Fibroblast of lung (primary cell): ENCODE data around the gene PKHD1. TPM values are rescaled to one million over a fixed set of nuclear protein-coding genes. Genes with fewer than 3 reads are reported as not detected.

ENCODE experiments used
- DNase-seq, 2 donors: peaks; one replicate each; pipeline versions ENCODE4 v3.0.0 to v3.0.0-alpha.2; 2010; ENCODE audit warnings: low read depth in 2 of 2
- H2AFZ ChIP-seq: 2 replicates; pipeline ENCODE4 v1.5.1; 2012; ENCODE audit warnings: low read length, control low read depth, inconsistent platforms
- H3K27ac ChIP-seq: 2 replicates; pipeline ENCODE4 v1.5.1; 2011; ENCODE audit warnings: low read length, control low read depth; ENCODE audit not compliant: insufficient read depth
- H3K27me3 ChIP-seq: 2 replicates; pipeline ENCODE4 v1.5.1; 2011; ENCODE audit warnings: mild to moderate bottlenecking, low read length; ENCODE audit not compliant: control insufficient read depth, insufficient read depth
- H3K36me3 ChIP-seq: 2 replicates; pipeline ENCODE4 v1.5.1; 2011; ENCODE audit warnings: low read length; ENCODE audit not compliant: control insufficient read depth, insufficient read depth
- H3K4me1 ChIP-seq: 2 replicates; pipeline ENCODE4 v1.5.1; 2011; ENCODE audit warnings: low read length; ENCODE audit not compliant: control insufficient read depth, insufficient read depth; ENCODE audit errors: extremely low read depth
- H3K4me2 ChIP-seq: 2 replicates; pipeline ENCODE4 v1.5.1; 2011; ENCODE audit warnings: low read length, control low read depth; ENCODE audit not compliant: insufficient read depth; ENCODE audit errors: extremely low read depth
- H3K4me3 ChIP-seq, 4 experiments: fragments of 200-600 bp in 1 of 4; sonication (generic) in 1 of 4; replicated peaks in 1 of 4; 2 replicates each; pipeline ENCODE4 v1.5.1; 2011 to 2016; ENCODE audit warnings: low read length in 4 of 4, low read depth in 3 of 4, mild to moderate bottlenecking in 3 of 4, control low read depth in 2 of 4, inconsistent platforms in 1 of 4, mixed read lengths in 1 of 4; ENCODE audit not compliant: insufficient read depth in 1 of 4; ENCODE audit errors: control extremely low read depth in 1 of 4
- H3K79me2 ChIP-seq: 2 replicates; pipeline ENCODE4 v1.5.1; 2012; ENCODE audit warnings: mild to moderate bottlenecking, low read length, inconsistent platforms; ENCODE audit not compliant: control insufficient read depth, insufficient read depth
- H3K9ac ChIP-seq: 2 replicates; pipeline ENCODE4 v1.5.1; 2011; ENCODE audit warnings: mild to moderate bottlenecking, low read length, control low read depth; ENCODE audit not compliant: insufficient read depth
- H3K9me3 ChIP-seq: 2 replicates; pipeline ENCODE4 v1.5.1; 2012; ENCODE audit warnings: low read depth, low read length; ENCODE audit not compliant: control insufficient read depth, insufficient read depth
- H4K20me1 ChIP-seq: 2 replicates; pipeline ENCODE4 v1.5.1; 2011; ENCODE audit warnings: low read length; ENCODE audit not compliant: control insufficient read depth, insufficient read depth; ENCODE audit errors: extremely low read depth
- CTCF ChIP-seq, 2 donors: IDR thresholded peaks in 1 of 2; conservative IDR thresholded peaks in 1 of 2; 1 replicate in 1 of 2; 2 replicates in 1 of 2; pipeline ENCODE4 v1.5.1; 2011 to 2012; ENCODE audit warnings: low read length in 2 of 2, control low read depth in 1 of 2, inconsistent platforms in 1 of 2, low read depth in 1 of 2, mild to moderate bottlenecking in 1 of 2
- EZH2 ChIP-seq: IDR thresholded peaks from 2 replicates; pipeline ENCODE4 v1.5.1; 2012; ENCODE audit warnings: low read length, control low read depth, mild to moderate bottlenecking; ENCODE audit errors: missing control alignments
- polyA plus RNA-seq, 2 donors: library from polyadenylated mRNA; depleted of rRNA in 1 of 2; stranded (reverse) in 1 of 2; unstranded in 1 of 2; fragments of >200 nt; gene quantifications; 2 replicates each; pipeline ENCODE4 v1.2.1, GENCODE V29; 2011 to 2012; ENCODE audit warnings: missing spikeins in 1 of 2
- total RNA-seq: library from RNA; depleted of rRNA; stranded (reverse); fragments of >200 nt; gene quantifications from 2 replicates; pipeline ENCODE4 v1.2.1, GENCODE V29; 2014

The PKHD1 gene
- total and polyA plus RNA-seq, 2 donors (not counting 1 experiment from before 2014, with no cell fraction given) = not detected

- Histone ChIP-seq H3K9ac (no peak overlapping the region), H3K27me3 (no peaks in the 10 kb centered on the region), H3K4me1 (no peaks in the 10 kb centered on the region), H3K4me3 (no peak overlapping the region), H3K79me2 (no peaks in the 10 kb centered on the region), H3K4me2 (no peak overlapping the region), H4K20me1 (no peaks in the 10 kb centered on the region), H2AFZ (no peak overlapping the region), H3K9me3 (no peaks in the 10 kb centered on the region), H3K36me3 (no peaks in the 10 kb centered on the region), H3K27ac (no peak overlapping the region)
- TF ChIP-seq CTCF (conservative IDR thresholded peaks at IDR 0.05 in 1 of 2, IDR thresholded peaks at IDR 0.05 in 1 of 2; ENCODE audit: low read depth in 1 of 2, low read length in 2 of 2) (peak in 1 of 2 donors; percentile 12), EZH2 (no peak)
- no peak for DNase-seq
These were observed 468.9 kb downstream of the PKHD1 start for GRCh38 chr6:51618563-51618962.

GRCh38 chr6:51617751-51618150 is 469.7 kb downstream of the PKHD1 start:
- no peaks in the 10 kb centered on the region for H4K20me1 ChIP-seq
- no peak overlapping the region for H3K4me2 ChIP-seq
- no peak for DNase-seq
- H3K4me1 ChIP-seq = no peaks in the 10 kb centered on the region
- no peak overlapping the region for H2AFZ ChIP-seq
- H3K36me3 ChIP-seq = no peaks in the 10 kb centered on the region
- no peaks in the 10 kb centered on the region for H3K9me3 ChIP-seq
- no peak overlapping the region for H3K27ac ChIP-seq
- no peak overlapping the region for H3K4me3 ChIP-seq
- no peaks in the 10 kb centered on the region for H3K79me2 ChIP-seq
- no peaks in the 10 kb centered on the region for H3K27me3 ChIP-seq
- H3K9ac ChIP-seq = no peak overlapping the region
- TF ChIP-seq CTCF (conservative IDR thresholded peaks at IDR 0.05 in 1 of 2, IDR thresholded peaks at IDR 0.05 in 1 of 2; ENCODE audit: low read depth in 1 of 2, low read length in 2 of 2) (no peak), EZH2 (no peak)

- Histone ChIP-seq H3K9me3 (no peaks in the 10 kb centered on the region), H2AFZ (no peak overlapping the region), H4K20me1 (no peaks in the 10 kb centered on the region), H3K4me2 (no peak overlapping the region), H3K27me3 (no peaks in the 10 kb centered on the region), H3K4me1 (no peaks in the 10 kb centered on the region), H3K9ac (no peak overlapping the region), H3K79me2 (no peaks in the 10 kb centered on the region), H3K4me3 (no peak overlapping the region), H3K36me3 (no peaks in the 10 kb centered on the region), H3K27ac (no peak overlapping the region)
- DNase-seq = no peak
- TF ChIP-seq EZH2 (no peak), CTCF (conservative IDR thresholded peaks at IDR 0.05 in 1 of 2, IDR thresholded peaks at IDR 0.05 in 1 of 2; ENCODE audit: low read depth in 1 of 2, low read length in 2 of 2) (no peak)
These were observed 471.2 kb downstream of the PKHD1 start for GRCh38 chr6:51616243-51616642.
